ENCODE data around the gene TMEM250. TPM values are rescaled to one million over a fixed set of nuclear protein-coding genes. Genes with fewer than 3 reads are reported as not detected.

TMEM250 gene
- total and polyA plus RNA-seq, 4 donors, result 6.7 to 19.5 (median 17.2) TPM

- TF ChIP-seq SP1 (IDR thresholded peaks at IDR 0.05) (no peak), GABPA (IDR thresholded peaks at IDR 0.05 in 1 of 2, conservative IDR thresholded peaks at IDR 0.05 in 1 of 2) (no peak)
- WGBS, result 92% methylated on average over 24 of the region's 24 CpGs
- H3K27me3 ChIP-seq (ENCODE audit: control insufficient read depth in 4 of 4, insufficient read depth in 4 of 4, low read length in 3 of 4), result no peaks in the 10 kb centered on the region
- H3K9ac ChIP-seq (ENCODE audit: low read depth in 1 of 2, low read length in 2 of 2), result no peak overlapping the region
- no peak overlapping the region for H3K4me3 ChIP-seq (ENCODE audit: low read depth in 1 of 3, low read length in 3 of 3)
- no peaks in the 10 kb centered on the region for H3K9me3 ChIP-seq (ENCODE audit: control insufficient read depth in 4 of 4, low read length in 3 of 4)
- DNase-seq (ENCODE audit: low spot score), result no peak
- H3K4me1 ChIP-seq (ENCODE audit: control insufficient read depth in 4 of 4, insufficient read depth in 4 of 4, low read length in 3 of 4), result peaks cover 9 to 34% (median 13%) of the 10 kb centered on the region in 4 donors
- no peak overlapping the region for H3K27ac ChIP-seq (ENCODE audit: low read depth in 1 of 2, low read length in 2 of 2)
- peaks cover 0 to 7% (median 1%) of the 10 kb centered on the region in 4 donors for H3K36me3 ChIP-seq (ENCODE audit: control insufficient read depth in 4 of 4, insufficient read depth in 3 of 4, low read depth in 1 of 4, low read length in 3 of 4)
These were observed 36.7 kb downstream of the TMEM250 start for GRCh38 chr9:136081826-136082495.

- no peak for TF ChIP-seq EGR1 (IDR thresholded peaks at IDR 0.05; ENCODE audit: low read depth in 2 of 2)
- TF ChIP-seq RXRA (IDR thresholded peaks at IDR 0.05), result no peak
- TF ChIP-seq NR2F2 (IDR thresholded peaks at IDR 0.05), result no peak
- no peak for TF ChIP-seq CTCF (IDR thresholded peaks at IDR 0.05; ENCODE audit: low read depth, low read length, missing input control)
- no peak for TF ChIP-seq MAX (IDR thresholded peaks at IDR 0.05)
- no peak for TF ChIP-seq RAD21 (IDR thresholded peaks at IDR 0.05)
- no peak for TF ChIP-seq SP1 (IDR thresholded peaks at IDR 0.05)
- TF ChIP-seq ATF3 (IDR thresholded peaks at IDR 0.05), result no peak
- TF ChIP-seq ZBTB33 (IDR thresholded peaks at IDR 0.05), result no peak
- no peak for TF ChIP-seq TAF1 (conservative IDR thresholded peaks at IDR 0.05)
- TF ChIP-seq HNF4G (IDR thresholded peaks at IDR 0.05), result no peak
- no peak for TF ChIP-seq GABPA (IDR thresholded peaks at IDR 0.05 in 1 of 2, conservative IDR thresholded peaks at IDR 0.05 in 1 of 2)
- no peak for TF ChIP-seq FOXA1 (IDR thresholded peaks at IDR 0.05)
- TF ChIP-seq YY1 (IDR thresholded peaks at IDR 0.05), result no peak
- TF ChIP-seq REST (IDR thresholded peaks at IDR 0.05), result no peak
- Histone ChIP-seq H3K4me3 (ENCODE audit: low read depth in 1 of 3, low read length in 3 of 3) (no peak overlapping the region), H3K4me1 (ENCODE audit: control insufficient read depth in 4 of 4, insufficient read depth in 4 of 4, low read length in 3 of 4) (peaks cover 9 to 27% (median 10%) of the 10 kb centered on the region in 4 donors), H3K27me3 (ENCODE audit: control insufficient read depth in 4 of 4, insufficient read depth in 4 of 4, low read length in 3 of 4) (no peaks in the 10 kb centered on the region), H3K9me3 (ENCODE audit: control insufficient read depth in 4 of 4, low read length in 3 of 4) (no peaks in the 10 kb centered on the region), H3K9ac (ENCODE audit: low read depth in 1 of 2, low read length in 2 of 2) (no peak overlapping the region), H3K27ac (ENCODE audit: low read depth in 1 of 2, low read length in 2 of 2) (no peak overlapping the region), H3K36me3 (ENCODE audit: control insufficient read depth in 4 of 4, insufficient read depth in 3 of 4, low read depth in 1 of 4, low read length in 3 of 4) (peaks cover 0 to 7% (median 1%) of the 10 kb centered on the region in 4 donors)
- WGBS, result 83% methylated on average over 27 of the region's 27 CpGs
- no peak for DNase-seq (ENCODE audit: low spot score)
These were observed 37.4 kb downstream of the TMEM250 start for GRCh38 chr9:136081113-136081825.

Data from liver (tissue), 9 donors.